ENCODE data around the gene DGCR6L.

GRCh38 chr22:20264614-20265452 lies 55.0 kb downstream of the DGCR6L start:
- TF ChIP-seq CTCF (IDR thresholded peaks at IDR 0.05 in 2 of 3, conservative IDR thresholded peaks at IDR 0.05 in 1 of 3; ENCODE audit: control insufficient read depth in 2 of 3, extremely low read depth in 1 of 3, insufficient read depth in 1 of 3, low read depth in 3 of 3, low read length in 3 of 3), result no peak
- TF ChIP-seq CHD1 (IDR thresholded peaks at IDR 0.05; ENCODE audit: low read depth, low read length), result no peak
- no peak for TF ChIP-seq ATF2 (IDR thresholded peaks at IDR 0.05; ENCODE audit: low read length)
- no peak for TF ChIP-seq CBFB (IDR thresholded peaks at IDR 0.05; ENCODE audit: low read depth)
- TF ChIP-seq CREM (IDR thresholded peaks at IDR 0.05; ENCODE audit: low read depth), result no peak
- TF ChIP-seq ASH2L (IDR thresholded peaks at IDR 0.05; ENCODE audit: borderline replicate concordance, low read depth), result no peak
- TF ChIP-seq ZNF274 (IDR thresholded peaks at IDR 0.05; ENCODE audit: insufficient read depth, insufficient read length), result no peak
- TF ChIP-seq CEBPB (IDR thresholded peaks at IDR 0.05; ENCODE audit: borderline replicate concordance in 1 of 2, low read depth in 2 of 2, low read length in 2 of 2), result no peak
- TF ChIP-seq POLR2A (IDR thresholded peaks at IDR 0.05; ENCODE audit: low read depth, low read length), result no peak
- TF ChIP-seq, protein P1, sequence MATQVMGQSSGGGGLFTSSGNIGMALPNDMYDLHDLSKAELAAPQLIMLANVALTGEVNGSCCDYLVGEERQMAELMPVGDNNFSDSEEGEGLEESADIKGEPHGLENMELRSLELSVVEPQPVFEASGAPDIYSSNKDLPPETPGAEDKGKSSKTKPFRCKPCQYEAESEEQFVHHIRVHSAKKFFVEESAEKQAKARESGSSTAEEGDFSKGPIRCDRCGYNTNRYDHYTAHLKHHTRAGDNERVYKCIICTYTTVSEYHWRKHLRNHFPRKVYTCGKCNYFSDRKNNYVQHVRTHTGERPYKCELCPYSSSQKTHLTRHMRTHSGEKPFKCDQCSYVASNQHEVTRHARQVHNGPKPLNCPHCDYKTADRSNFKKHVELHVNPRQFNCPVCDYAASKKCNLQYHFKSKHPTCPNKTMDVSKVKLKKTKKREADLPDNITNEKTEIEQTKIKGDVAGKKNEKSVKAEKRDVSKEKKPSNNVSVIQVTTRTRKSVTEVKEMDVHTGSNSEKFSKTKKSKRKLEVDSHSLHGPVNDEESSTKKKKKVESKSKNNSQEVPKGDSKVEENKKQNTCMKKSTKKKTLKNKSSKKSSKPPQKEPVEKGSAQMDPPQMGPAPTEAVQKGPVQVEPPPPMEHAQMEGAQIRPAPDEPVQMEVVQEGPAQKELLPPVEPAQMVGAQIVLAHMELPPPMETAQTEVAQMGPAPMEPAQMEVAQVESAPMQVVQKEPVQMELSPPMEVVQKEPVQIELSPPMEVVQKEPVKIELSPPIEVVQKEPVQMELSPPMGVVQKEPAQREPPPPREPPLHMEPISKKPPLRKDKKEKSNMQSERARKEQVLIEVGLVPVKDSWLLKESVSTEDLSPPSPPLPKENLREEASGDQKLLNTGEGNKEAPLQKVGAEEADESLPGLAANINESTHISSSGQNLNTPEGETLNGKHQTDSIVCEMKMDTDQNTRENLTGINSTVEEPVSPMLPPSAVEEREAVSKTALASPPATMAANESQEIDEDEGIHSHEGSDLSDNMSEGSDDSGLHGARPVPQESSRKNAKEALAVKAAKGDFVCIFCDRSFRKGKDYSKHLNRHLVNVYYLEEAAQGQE (IDR thresholded peaks at IDR 0.05; ENCODE audit: low read depth, low read length), result no peak
- TF ChIP-seq POLR2AphosphoS5 (IDR thresholded peaks at IDR 0.05; ENCODE audit: low read length), result no peak

All from GM12878 (cell line).